ENCODE results near the gene TRAK1. TPM values are rescaled to one million over a fixed set of nuclear protein-coding genes. Genes with fewer than 3 reads are reported as not detected.

TRAK1 gene
- total and polyA plus RNA-seq, 10 of the 15 experiments (the other 5 are each of a cell fraction or from before 2014, with no cell fraction given), result 6.6 to 46.2 (median 23.7) TPM

GRCh38 chr3:42119561-42120355 is 28.6 kb downstream of the TRAK1 start:
- ChIA-PET SMC1A (ENCODE audit: uncharacterized antibody, unreplicated experiment) (interaction anchor here (1.0 to 7.7 kb wide), 15 partner anchors 20 to 324 kb away, joined by 3 to 105 read pairs (median 4); no protein-coding TSS in a partner anchor), CTCF (interaction anchor here (0.5 to 7.6 kb wide), 30 partner anchors 8 to 1612 kb away, joined by 3 to 159 read pairs (median 3); partner anchors contain the start of gene ULK4), POLR2A (interaction anchor here (1.1 to 2.0 kb wide), 3 partner anchors 72 to 76 kb away, joined by 3 to 5 read pairs (median 4); no protein-coding TSS in a partner anchor), RAD21 (ENCODE audit: unreplicated experiment) (interaction anchor here (0.6 to 5.8 kb wide), 13 partner anchors 10 to 429 kb away, joined by 3 to 64 read pairs (median 3); no protein-coding TSS in a partner anchor)
- H2AFZ ChIP-seq (ENCODE audit: control insufficient read depth, low read depth, low read length), result no peak overlapping the region
- no peaks in the 10 kb centered on the region for H4K20me1 ChIP-seq (ENCODE audit: control insufficient read depth, insufficient read depth)
- no peak overlapping the region for H3K4me3 ChIP-seq
- DNase-seq (ENCODE audit: low read depth, low spot score) (no peak), ATAC-seq (no peak), FAIRE-seq (no peak)
- no peaks in the 10 kb centered on the region for H3K9me3 ChIP-seq (replicated peaks; ENCODE audit: control insufficient read depth, insufficient read depth, low read length)
- in situ Hi-C loops (cut with MboI), result loop anchor here (5.0 to 25.0 kb wide), 4 partner anchors 108 to 1782 kb away; no protein-coding TSS in a partner anchor
- TSS peak; percentile 48 for BruUV-seq (replicated peaks)
- H3K27me3 ChIP-seq (replicated peaks in 1 of 2; ENCODE audit: control insufficient read depth in 2 of 2, insufficient read depth in 2 of 2, low read length in 1 of 2), result no peaks in the 10 kb centered on the region
- peak overlapping the region; percentile 41 for H3K4me2 ChIP-seq (ENCODE audit: control insufficient read depth, insufficient read depth)
- WGBS (ENCODE audit: insufficient coverage, insufficient replicate concordance, low lambda C conversion rate, missing lambda C conversion rate), result 79% methylated on average over 7 of the region's 7 CpGs
- H3K4me1 ChIP-seq (ENCODE audit: control insufficient read depth, insufficient read depth, low read length), result peaks cover 52% of the 10 kb centered on the region
- no peak for TF ChIP-seq SIX5 (IDR thresholded peaks at IDR 0.05; ENCODE audit: low read depth, low read length, severe bottlenecking)
- H3K27ac ChIP-seq (ENCODE audit: control insufficient read depth, insufficient read depth), result peak overlapping the region; percentile 71; the same call in 1 of the 2 replicates
- H3K79me2 ChIP-seq (ENCODE audit: control insufficient read depth, insufficient read depth, low read length), result peaks cover 33% of the 10 kb centered on the region
- H3K36me3 ChIP-seq (ENCODE audit: control insufficient read depth in 2 of 2, insufficient read depth in 2 of 2, low read length in 1 of 2), result no peaks in the 10 kb centered on the region; a peak in 2 of 4 replicates
- H3K9ac ChIP-seq (ENCODE audit: control insufficient read depth, insufficient read depth, low read length), result peak overlapping the region; percentile 11; the same call in 1 of the 2 replicates
- intact Hi-C loops (cut with micrococcal nuclease; ENCODE audit: unreplicated experiment), result loop anchor here (1.0 kb wide), 1 partner anchor 325 kb away; no protein-coding TSS in a partner anchor

GRCh38 chr3:42120866-42121265 is 29.7 kb downstream of the TRAK1 start:
- H3K9me3 ChIP-seq (replicated peaks; ENCODE audit: control insufficient read depth, insufficient read depth, low read length), result no peaks in the 10 kb centered on the region
- H3K79me2 ChIP-seq (ENCODE audit: control insufficient read depth, insufficient read depth, low read length), result peaks cover 36% of the 10 kb centered on the region
- H3K27ac ChIP-seq (ENCODE audit: control insufficient read depth, insufficient read depth), result peak overlapping the region; percentile 21
- peaks cover 52% of the 10 kb centered on the region for H3K4me1 ChIP-seq (ENCODE audit: control insufficient read depth, insufficient read depth, low read length)
- ChIA-PET SMC1A (ENCODE audit: uncharacterized antibody, unreplicated experiment) (interaction anchor here (0.6 to 7.7 kb wide), 8 partner anchors 23 to 323 kb away, joined by 3 to 105 read pairs (median 7); no protein-coding TSS in a partner anchor), RAD21 (ENCODE audit: unreplicated experiment) (interaction anchor here (0.7 to 5.8 kb wide), 3 partner anchors 55 to 75 kb away, joined by 3 to 64 read pairs (median 4); no protein-coding TSS in a partner anchor), CTCF (interaction anchor here (1.2 to 7.6 kb wide), 8 partner anchors 21 to 323 kb away, joined by 5 to 159 read pairs (median 11); no protein-coding TSS in a partner anchor), POLR2A (interaction anchor here (0.7 to 2.0 kb wide), 3 partner anchors 71 to 108 kb away, joined by 4 to 5 read pairs (median 4); no protein-coding TSS in a partner anchor)
- TF ChIP-seq IKZF1 (conservative IDR thresholded peaks at IDR 0.05), result 0 out of 2 replicates have a peak, but pooled peaks have one; percentile 16
- TF ChIP-seq JUNB (IDR thresholded peaks at IDR 0.05), result 0 out of 2 replicates have a peak, but pooled peaks have one; percentile 5
- TF ChIP-seq RUNX3 (IDR thresholded peaks at IDR 0.05; ENCODE audit: low read length), result 0 out of 2 replicates have a peak, but pooled peaks have one; percentile 9
- no peak for TF ChIP-seq CTCF (IDR thresholded peaks at IDR 0.05 in 2 of 3, conservative IDR thresholded peaks at IDR 0.05 in 1 of 3; ENCODE audit: control insufficient read depth in 2 of 3, extremely low read depth in 1 of 3, insufficient read depth in 1 of 3, low read depth in 3 of 3, low read length in 3 of 3)
- TF ChIP-seq, protein P1, sequence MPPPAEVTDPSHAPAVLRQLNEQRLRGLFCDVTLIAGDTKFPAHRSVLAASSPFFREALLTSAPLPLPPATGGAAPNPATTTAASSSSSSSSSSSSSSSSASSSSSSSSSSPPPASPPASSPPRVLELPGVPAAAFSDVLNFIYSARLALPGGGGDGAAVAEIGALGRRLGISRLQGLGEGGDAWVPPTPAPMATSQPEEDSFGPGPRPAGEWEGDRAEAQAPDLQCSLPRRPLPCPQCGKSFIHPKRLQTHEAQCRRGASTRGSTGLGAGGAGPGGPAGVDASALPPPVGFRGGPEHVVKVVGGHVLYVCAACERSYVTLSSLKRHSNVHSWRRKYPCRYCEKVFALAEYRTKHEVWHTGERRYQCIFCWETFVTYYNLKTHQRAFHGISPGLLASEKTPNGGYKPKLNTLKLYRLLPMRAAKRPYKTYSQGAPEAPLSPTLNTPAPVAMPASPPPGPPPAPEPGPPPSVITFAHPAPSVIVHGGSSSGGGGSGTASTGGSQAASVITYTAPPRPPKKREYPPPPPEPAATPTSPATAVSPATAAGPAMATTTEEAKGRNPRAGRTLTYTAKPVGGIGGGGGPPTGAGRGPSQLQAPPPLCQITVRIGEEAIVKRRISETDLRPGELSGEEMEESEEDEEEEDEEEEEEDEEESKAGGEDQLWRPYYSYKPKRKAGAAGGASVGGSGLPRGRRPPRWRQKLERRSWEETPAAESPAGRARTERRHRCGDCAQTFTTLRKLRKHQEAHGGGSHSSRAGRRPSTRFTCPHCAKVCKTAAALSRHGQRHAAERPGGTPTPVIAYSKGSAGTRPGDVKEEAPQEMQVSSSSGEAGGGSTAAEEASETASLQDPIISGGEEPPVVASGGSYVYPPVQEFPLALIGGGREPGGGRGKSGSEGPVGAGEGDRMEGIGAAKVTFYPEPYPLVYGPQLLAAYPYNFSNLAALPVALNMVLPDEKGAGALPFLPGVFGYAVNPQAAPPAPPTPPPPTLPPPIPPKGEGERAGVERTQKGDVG (CRISPR knock-in tag; IDR thresholded peaks at IDR 0.05), result no peak
- TF ChIP-seq TCF3 (IDR thresholded peaks at IDR 0.05; ENCODE audit: borderline replicate concordance, insufficient read depth, low read depth, low read length), result 0 out of 2 replicates have a peak, but pooled peaks have one; percentile 16
- H3K4me2 ChIP-seq (ENCODE audit: control insufficient read depth, insufficient read depth), result no peak overlapping the region
- H4K20me1 ChIP-seq (ENCODE audit: control insufficient read depth, insufficient read depth), result no peaks in the 10 kb centered on the region
- no peak for DNase-seq (ENCODE audit: low read depth, low spot score)
- 83% methylated on average over 3 of the region's 3 CpGs for WGBS (ENCODE audit: insufficient coverage, insufficient replicate concordance, low lambda C conversion rate, missing lambda C conversion rate)
- intact Hi-C loops (cut with micrococcal nuclease; ENCODE audit: unreplicated experiment) (no loop called here), in situ Hi-C loops (cut with MboI) (loop anchor here (5.0 to 25.0 kb wide), 4 partner anchors 106 to 1784 kb away; no protein-coding TSS in a partner anchor)
- no peak overlapping the region for H3K9ac ChIP-seq (ENCODE audit: control insufficient read depth, insufficient read depth, low read length)
- no peak overlapping the region for H2AFZ ChIP-seq (ENCODE audit: control insufficient read depth, low read depth, low read length)
- H3K27me3 ChIP-seq (replicated peaks in 1 of 2; ENCODE audit: control insufficient read depth in 2 of 2, insufficient read depth in 2 of 2, low read length in 1 of 2), result no peaks in the 10 kb centered on the region
- FAIRE-seq, result no peak
- no peak overlapping the region for H3K4me3 ChIP-seq
- ATAC-seq, result no peak
- H3K36me3 ChIP-seq (ENCODE audit: control insufficient read depth in 2 of 2, insufficient read depth in 2 of 2, low read length in 1 of 2), result peaks cover 0 to 7% of the 10 kb centered on the region in 2 experiments; a peak in 2 of 4 replicates
- BruUV-seq (replicated peaks), result no TSS peak

Data from GM12878 (cell line).